Lower leg skin (tissue), 4 donors: ENCODE results near the gene SSTR5. TPM values are rescaled to one million over a fixed set of nuclear protein-coding genes. Genes with fewer than 3 reads are reported as not detected.

Source experiments
- DNase-seq, 2 donors: peaks; one replicate each; pipeline ENCODE4 v3.0.0-alpha.2; 2019; ENCODE audit warnings: low spot score in 2 of 2
- H3K4me3 ChIP-seq: fragments of 200-600 bp; sonication (generic); 2 replicates; pipeline ENCODE4 v1.5.1; 2017; ENCODE audit warnings: mild to moderate bottlenecking, low read depth; ENCODE audit not compliant: poor library complexity, severe bottlenecking
- POLR2A ChIP-seq, 2 donors: fragments of 450-650 bp; IDR thresholded peaks; one replicate each; pipeline ENCODE4 v1.6.1; 2016 to 2017; ENCODE audit warnings: antibody characterized with exemption in 2 of 2, mild to moderate bottlenecking in 1 of 2, moderate library complexity in 1 of 2
- WGBS, 2 donors: methylation state at CpG; one replicate each; pipeline ENCODE4 v1.1.5; 2018; 5-methylcytosine and 5-hydroxymethylcytosine counted together
- intact Hi-C: fragments of 100-400 bp; cut with DNase I; formaldehyde crosslinking; loops from one replicate; pipeline ENCODE4 v1.15.0; 2023; ENCODE audit warnings: low total_unique reads
- total RNA-seq, 4 donors: library from RNA; depleted of rRNA; stranded (reverse); fragments of >200 nt; gene quantifications; one replicate each; pipeline ENCODE4 v1.1.0, GENCODE V29; 2016
- TF ChIP-seq, protein P1 (sequence below), 3 donors: fragments of 450-650 bp; IDR thresholded peaks; one replicate each; pipeline ENCODE4 v1.5.1; 2016; ENCODE audit warnings: antibody characterized with exemption in 3 of 3, mild to moderate bottlenecking in 3 of 3, moderate library complexity in 2 of 3

Gene SSTR5
- total RNA-seq, 4 donors from 2014 or later = 0.36 TPM; not detected in 3

DNA sequence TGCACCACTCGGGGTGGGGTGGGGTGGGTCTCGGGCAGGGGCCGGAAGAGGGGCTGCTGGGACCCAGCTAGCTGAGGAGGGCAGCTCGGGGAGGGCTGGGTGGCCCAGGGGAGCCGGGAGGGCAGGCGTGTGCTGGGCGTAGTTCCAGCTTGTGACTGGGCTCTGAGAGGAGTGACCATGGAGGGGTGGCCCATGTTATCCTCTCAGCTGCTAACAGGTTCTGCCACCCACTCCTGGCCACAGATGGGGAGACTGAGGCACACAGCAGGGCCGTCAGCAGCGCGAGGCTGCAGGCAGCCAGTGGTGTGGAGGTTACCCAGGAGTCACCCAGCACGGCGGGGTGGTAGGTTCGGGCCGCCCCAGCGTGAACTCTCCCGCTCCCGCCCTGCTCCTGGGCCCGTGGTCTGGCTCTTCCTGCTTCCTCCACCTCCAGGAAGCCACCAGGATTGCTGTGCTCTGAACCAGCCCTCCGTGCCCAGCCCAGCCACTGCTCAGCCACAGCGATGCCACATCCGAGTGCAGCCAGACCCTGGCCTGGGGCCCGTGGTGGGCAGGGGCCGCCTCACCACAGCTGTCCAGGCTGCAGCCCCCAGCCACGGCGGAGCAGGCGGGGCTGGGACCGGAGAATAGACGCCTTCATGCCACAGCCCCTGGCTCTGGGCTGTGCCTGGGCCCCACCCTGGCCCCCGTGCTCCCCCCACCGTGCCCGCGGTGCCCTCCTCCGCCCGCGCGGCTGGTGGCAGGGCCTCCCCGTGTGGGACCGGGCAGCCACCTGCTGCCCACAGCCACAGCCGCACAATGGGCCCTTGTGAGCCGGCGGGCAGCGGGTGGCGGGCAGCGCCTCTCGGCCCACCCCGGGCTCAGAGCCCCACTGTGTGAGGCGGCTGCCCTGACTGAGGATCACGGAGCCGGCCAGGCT, 26.3 kb upstream of the SSTR5 start:
- DNase-seq = no peak
- H3K4me3 ChIP-seq = no peak overlapping the region
- 61 to 68% methylated on average over 34 to 45 of the region's 49 CpGs for WGBS, 2 donors
- intact Hi-C loops = loop anchor here (10.0 kb wide), 1 partner anchor 101 kb away; no protein-coding TSS in a partner anchor
- TF ChIP-seq, protein P1, sequence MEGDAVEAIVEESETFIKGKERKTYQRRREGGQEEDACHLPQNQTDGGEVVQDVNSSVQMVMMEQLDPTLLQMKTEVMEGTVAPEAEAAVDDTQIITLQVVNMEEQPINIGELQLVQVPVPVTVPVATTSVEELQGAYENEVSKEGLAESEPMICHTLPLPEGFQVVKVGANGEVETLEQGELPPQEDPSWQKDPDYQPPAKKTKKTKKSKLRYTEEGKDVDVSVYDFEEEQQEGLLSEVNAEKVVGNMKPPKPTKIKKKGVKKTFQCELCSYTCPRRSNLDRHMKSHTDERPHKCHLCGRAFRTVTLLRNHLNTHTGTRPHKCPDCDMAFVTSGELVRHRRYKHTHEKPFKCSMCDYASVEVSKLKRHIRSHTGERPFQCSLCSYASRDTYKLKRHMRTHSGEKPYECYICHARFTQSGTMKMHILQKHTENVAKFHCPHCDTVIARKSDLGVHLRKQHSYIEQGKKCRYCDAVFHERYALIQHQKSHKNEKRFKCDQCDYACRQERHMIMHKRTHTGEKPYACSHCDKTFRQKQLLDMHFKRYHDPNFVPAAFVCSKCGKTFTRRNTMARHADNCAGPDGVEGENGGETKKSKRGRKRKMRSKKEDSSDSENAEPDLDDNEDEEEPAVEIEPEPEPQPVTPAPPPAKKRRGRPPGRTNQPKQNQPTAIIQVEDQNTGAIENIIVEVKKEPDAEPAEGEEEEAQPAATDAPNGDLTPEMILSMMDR (IDR thresholded peaks at IDR 0.05) = no peak
- TF ChIP-seq POLR2A (IDR thresholded peaks at IDR 0.05) = no peak

DNA sequence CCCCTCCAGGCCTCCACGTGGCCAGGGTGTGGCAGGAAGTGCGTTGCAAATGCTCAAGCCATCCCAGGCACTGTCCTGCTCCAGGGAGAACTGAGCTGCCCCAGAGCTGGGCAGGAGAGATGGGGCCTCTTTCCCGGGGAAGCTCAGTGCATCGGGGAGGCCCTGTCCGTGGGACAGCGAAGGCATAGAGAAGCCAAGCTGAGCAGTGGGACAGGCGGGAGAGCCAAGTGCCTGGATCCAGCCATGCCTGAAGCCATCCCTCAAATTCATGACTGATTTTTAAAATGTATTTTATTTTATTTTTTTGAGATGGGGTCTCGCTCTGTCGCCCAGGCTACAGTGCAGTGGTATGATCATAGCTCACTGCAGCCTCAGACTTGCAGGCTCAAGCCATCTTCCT, 25.4 kb upstream of the SSTR5 start:
- DNase-seq = no peak
- intact Hi-C loops = loop anchor here (10.0 kb wide), 1 partner anchor 102 kb away; no protein-coding TSS in a partner anchor
- 80 to 88% methylated on average over 9 of the region's 9 CpGs for WGBS, 2 donors
- TF ChIP-seq POLR2A (IDR thresholded peaks at IDR 0.05) = no peak
- TF ChIP-seq, protein P1 (IDR thresholded peaks at IDR 0.05) = no peak
- H3K4me3 ChIP-seq = no peak overlapping the region

DNA sequence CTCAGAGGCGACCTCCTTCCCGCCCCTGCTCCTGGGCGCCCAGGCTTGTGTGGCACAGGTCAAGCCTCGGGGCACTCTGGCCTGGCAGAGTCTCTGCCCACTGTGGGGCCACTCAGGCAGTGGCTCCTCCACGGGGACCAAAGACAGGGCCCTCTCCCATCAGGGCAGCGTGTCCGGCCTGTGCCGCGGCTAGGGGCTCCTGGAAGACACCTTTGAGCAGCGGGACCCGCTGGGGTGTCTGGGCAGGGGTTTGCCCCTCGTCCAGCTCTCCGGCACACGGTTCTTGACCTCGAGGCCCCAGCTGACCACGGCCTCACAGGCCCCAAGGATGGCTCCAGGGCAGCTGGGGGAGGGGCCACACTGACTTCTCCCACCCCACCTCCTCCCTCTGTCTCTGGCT, 24.7 kb upstream of the SSTR5 start:
- intact Hi-C loops = loop anchor here (10.0 kb wide), 1 partner anchor 103 kb away; no protein-coding TSS in a partner anchor
- no peak for DNase-seq
- TF ChIP-seq, protein P1 (IDR thresholded peaks at IDR 0.05) = no peak
- TF ChIP-seq POLR2A (IDR thresholded peaks at IDR 0.05) = no peak
- no peak overlapping the region for H3K4me3 ChIP-seq
- 66 to 81% methylated on average over 10 to 11 of the region's 16 CpGs for WGBS, 2 donors

DNA sequence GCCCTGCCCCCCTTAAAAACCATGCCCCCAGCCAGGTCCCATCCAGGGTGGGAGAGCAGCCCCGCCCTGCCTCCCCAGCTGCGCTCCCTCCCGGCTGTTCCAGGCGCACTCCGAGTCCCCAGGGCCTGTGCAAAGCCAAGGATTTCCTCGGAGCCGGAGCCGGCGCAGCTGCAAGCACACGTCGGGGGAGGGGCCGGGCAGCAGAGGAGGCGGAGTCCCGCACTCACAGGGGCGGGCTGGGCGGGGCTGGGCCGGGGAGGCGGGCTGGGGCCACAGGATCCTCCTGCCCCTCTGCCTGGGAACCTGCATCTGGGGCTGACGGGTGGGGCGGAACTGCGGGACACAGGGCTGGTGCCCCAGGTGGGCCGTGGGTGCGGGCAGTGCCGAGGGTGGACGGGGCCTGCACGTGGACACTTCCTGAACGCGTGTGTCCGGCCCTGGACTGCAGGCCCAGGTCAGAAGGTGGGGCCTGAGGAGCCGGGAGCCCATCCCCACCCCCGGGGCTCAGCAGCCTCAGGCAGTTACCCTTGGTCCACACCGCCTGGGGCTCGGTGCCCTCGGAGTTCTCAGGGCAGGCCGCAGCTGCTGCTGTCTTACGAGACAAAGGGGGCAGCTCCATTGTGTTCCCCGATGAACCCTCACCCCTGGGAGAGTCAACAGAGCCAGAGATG, 24.0 kb upstream of the SSTR5 start:
- TF ChIP-seq, protein P1 (IDR thresholded peaks at IDR 0.05) = no peak
- no peak for TF ChIP-seq POLR2A (IDR thresholded peaks at IDR 0.05)
- no peak for DNase-seq
- 31 to 49% methylated on average over 15 to 27 of the region's 37 CpGs for WGBS, 2 donors
- intact Hi-C loops = loop anchor here (10.0 kb wide), 1 partner anchor 104 kb away; no protein-coding TSS in a partner anchor
- no peak overlapping the region for H3K4me3 ChIP-seq

DNA sequence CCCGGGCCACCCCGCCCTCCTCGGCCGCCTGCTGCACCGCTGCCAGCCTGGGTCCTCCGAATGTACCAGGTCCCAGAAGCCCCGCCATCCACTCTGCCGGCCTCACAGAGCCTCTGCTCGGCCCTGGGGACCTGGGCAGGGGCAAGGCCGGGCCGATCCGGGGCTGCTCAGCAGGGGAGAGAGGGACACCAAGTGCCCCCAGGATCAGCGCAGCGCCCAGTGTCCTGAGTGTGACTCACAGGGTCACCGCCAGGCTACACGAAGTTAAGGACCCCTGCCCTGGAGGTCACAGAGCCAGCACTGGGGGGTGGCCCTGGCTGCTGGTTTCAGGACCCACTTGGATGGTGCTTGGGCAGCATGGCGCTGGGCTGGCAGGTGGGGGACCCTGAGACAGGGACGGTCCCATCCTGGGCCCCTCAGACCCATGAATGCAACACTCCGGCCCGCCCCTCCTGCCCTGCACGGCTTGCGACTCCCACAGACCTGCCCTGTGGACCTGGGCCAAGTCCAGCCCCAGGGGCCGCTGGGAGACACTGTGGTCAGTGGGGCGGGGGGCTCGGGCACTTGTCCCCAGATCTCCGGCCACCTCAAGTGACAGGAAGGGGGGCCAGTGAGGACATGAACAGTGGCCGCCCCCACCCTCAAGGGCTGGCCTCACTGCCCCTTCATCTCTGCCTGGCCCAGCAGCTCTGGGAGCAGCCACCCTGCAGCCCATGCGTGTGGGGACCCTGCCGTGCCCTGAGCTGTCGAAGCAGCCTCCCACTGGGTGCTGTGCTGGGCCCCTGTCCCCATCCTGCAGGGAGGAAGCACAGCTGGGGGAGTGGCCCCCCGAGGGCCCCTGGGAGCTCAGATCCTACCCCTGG, 23.2 kb upstream of the SSTR5 start:
- TF ChIP-seq POLR2A (IDR thresholded peaks at IDR 0.05) = no peak
- TF ChIP-seq, protein P1 (IDR thresholded peaks at IDR 0.05) = no peak
- no peak for DNase-seq
- H3K4me3 ChIP-seq = no peak overlapping the region
- 82 to 85% methylated on average over 20 to 25 of the region's 31 CpGs for WGBS, 2 donors
- intact Hi-C loops = loop anchor here (10.0 kb wide), 1 partner anchor 105 kb away; no protein-coding TSS in a partner anchor
